Loucy (cell line): ENCODE measurements around the gene SPTB.

Experiments
- CTCF ChIP-seq: fragments of 200-600 bp; sonication (generic); conservative IDR thresholded peaks from 2 replicates; pipeline ENCODE4 v1.5.1; 2014; ENCODE audit warnings: mild to moderate bottlenecking, antibody characterized with exemption, low read length
- EZH2phosphoT487 ChIP-seq: fragments of 200-600 bp; IDR thresholded peaks from 2 replicates; pipeline ENCODE4 v1.6.1; 2018; ENCODE audit warnings: antibody characterized with exemption, mild to moderate bottlenecking, moderate library complexity, borderline replicate concordance

DNA sequence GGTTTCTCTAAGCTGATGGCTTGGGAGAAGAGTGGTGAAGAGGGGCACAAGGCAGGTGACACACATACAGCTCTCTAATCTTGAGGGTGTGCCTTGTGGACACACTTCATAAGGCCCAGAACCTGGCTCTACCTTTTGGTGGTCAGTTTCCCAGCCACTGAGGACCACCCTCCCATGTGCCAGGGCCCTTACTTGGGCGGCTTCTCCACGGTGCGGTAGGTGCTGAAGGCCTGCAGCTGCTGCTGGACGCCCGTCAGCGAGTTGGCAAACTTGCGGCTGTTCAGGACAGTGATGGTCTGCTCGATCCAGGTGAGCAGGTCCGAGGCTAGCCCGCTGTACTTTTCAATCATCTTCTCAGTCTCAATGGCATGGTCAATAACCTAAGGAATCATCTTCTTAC is 80.2 kb downstream of the SPTB start:
- TF ChIP-seq CTCF (no peak), EZH2phosphoT487 (no peak)
